Lower leg skin (tissue), 3 donors: ENCODE data around the gene SLC25A33.

ENCODE experiments used
- CTCF ChIP-seq, 3 donors: fragments of 450-650 bp; IDR thresholded peaks; one replicate each; pipeline ENCODE4 v1.5.1; 2016; ENCODE audit warnings: antibody characterized with exemption in 3 of 3, mild to moderate bottlenecking in 3 of 3, moderate library complexity in 2 of 3
- POLR2A ChIP-seq, 2 donors: fragments of 450-650 bp; IDR thresholded peaks; one replicate each; pipeline ENCODE4 v1.6.1; 2016 to 2017; ENCODE audit warnings: antibody characterized with exemption in 2 of 2, mild to moderate bottlenecking in 1 of 2, moderate library complexity in 1 of 2

- no peak for TF ChIP-seq CTCF (IDR thresholded peaks at IDR 0.05)
- TF ChIP-seq POLR2A (IDR thresholded peaks at IDR 0.05) = no peak
Measured at GRCh38 chr1:9601942-9602793, 62.9 kb downstream of the SLC25A33 start.
